Upper lobe of right lung (tissue), 1 donor: Measurements from ENCODE around the gene CRMP1. TPM values are rescaled to one million over a fixed set of nuclear protein-coding genes. Genes with fewer than 3 reads are reported as not detected.
A peak's percentile ranks its signal among the peaks of the same experiment; 100 is the strongest.
"Not testable (repeated sequence)": the region's sequence is repeated elsewhere in the genome, so short reads cannot be mapped to it uniquely, and the experiment has no call there.

Experiments
- ATAC-seq: fragments of 200-7000 bp; cut with Tn5 transposase; one replicate; pipeline ENCODE4 v1.9.1; 2020; ENCODE audit warnings: mild to moderate bottlenecking, moderate library complexity
- DNase-seq: peaks from one replicate; pipeline ENCODE4 v3.0.0-alpha.2; 2020
- H3K27ac ChIP-seq: fragments of 200-600 bp; one replicate; pipeline ENCODE4 v1.8.0; 2022
- H3K27me3 ChIP-seq: fragments of 200-600 bp; one replicate; pipeline ENCODE4 v1.8.0; 2022; ENCODE audit warnings: mild to moderate bottlenecking
- H3K36me3 ChIP-seq: fragments of 200-600 bp; one replicate; pipeline ENCODE4 v1.8.0; 2022
- H3K4me1 ChIP-seq: fragments of 200-600 bp; one replicate; pipeline ENCODE4 v1.8.0; 2022
- H3K4me3 ChIP-seq: fragments of 200-600 bp; one replicate; pipeline ENCODE4 v1.8.0; 2022; ENCODE audit warnings: mild to moderate bottlenecking
- H3K9me3 ChIP-seq: fragments of 200-600 bp; one replicate; pipeline ENCODE4 v1.8.0; 2022
- intact Hi-C: fragments of 100-400 bp; cut with DNase I; formaldehyde crosslinking; loops from one replicate; pipeline ENCODE4 v1.11.0; 2022
- total RNA-seq: library from RNA; stranded (reverse); fragmentation: NEBNext Ultra II Directional; extraction: Animal tissue kit (Norgen Biotek cat#: 25700); gene quantifications from one replicate; pipeline ENCODE4 v1.2.1, GENCODE V29; 2021
- TF ChIP-seq, protein P1 (sequence below): fragments of 200-600 bp; IDR thresholded peaks from one replicate; pipeline ENCODE4 v1.8.0; 2022; ENCODE audit warnings: antibody characterized with exemption
- donor health status: DM: no; HTN: yes; CAD: no; lungs with severe emphysema.

CRMP1 gene
- total RNA-seq, 1 donor from 2014 or later: 6.1 TPM

DNA sequence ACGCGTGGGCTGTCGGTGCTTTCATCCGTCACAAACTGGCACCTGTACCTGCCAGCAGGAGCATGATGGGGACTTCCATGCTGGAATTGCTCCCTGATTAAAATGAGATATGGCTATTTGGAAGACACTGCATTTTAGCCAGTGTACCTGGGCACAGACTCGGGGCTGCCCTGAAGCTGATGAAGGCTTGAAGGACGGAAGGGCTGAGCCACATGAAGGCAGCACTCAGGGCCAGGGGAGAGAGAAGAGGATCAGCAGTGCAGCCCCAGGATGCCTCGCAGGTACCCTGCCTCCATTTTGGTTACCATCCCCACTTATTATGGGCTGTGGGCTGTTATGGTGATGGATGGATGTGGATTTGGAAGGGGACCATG lies 79.0 kb downstream of the CRMP1 start:
- Histone ChIP-seq H3K4me3 (no peak overlapping the region), H3K9me3 (no peaks in the 10 kb centered on the region), H3K36me3 (peaks cover 11% of the 10 kb centered on the region), H3K27me3 (no peaks in the 10 kb centered on the region), H3K27ac (no peak overlapping the region), H3K4me1 (no peaks in the 10 kb centered on the region)
- TF ChIP-seq, protein P1, sequence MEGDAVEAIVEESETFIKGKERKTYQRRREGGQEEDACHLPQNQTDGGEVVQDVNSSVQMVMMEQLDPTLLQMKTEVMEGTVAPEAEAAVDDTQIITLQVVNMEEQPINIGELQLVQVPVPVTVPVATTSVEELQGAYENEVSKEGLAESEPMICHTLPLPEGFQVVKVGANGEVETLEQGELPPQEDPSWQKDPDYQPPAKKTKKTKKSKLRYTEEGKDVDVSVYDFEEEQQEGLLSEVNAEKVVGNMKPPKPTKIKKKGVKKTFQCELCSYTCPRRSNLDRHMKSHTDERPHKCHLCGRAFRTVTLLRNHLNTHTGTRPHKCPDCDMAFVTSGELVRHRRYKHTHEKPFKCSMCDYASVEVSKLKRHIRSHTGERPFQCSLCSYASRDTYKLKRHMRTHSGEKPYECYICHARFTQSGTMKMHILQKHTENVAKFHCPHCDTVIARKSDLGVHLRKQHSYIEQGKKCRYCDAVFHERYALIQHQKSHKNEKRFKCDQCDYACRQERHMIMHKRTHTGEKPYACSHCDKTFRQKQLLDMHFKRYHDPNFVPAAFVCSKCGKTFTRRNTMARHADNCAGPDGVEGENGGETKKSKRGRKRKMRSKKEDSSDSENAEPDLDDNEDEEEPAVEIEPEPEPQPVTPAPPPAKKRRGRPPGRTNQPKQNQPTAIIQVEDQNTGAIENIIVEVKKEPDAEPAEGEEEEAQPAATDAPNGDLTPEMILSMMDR: no peak
- DNase-seq (no peak), ATAC-seq (no peak)
- intact Hi-C loops: no loop called here

- TF ChIP-seq, protein P1: peak; percentile 69
- ATAC-seq: peak; percentile 69
- Histone ChIP-seq H3K4me1 (no peaks in the 10 kb centered on the region), H3K27me3 (no peaks in the 10 kb centered on the region), H3K27ac (no peak overlapping the region), H3K4me3 (no peak overlapping the region), H3K9me3 (no peaks in the 10 kb centered on the region), H3K36me3 (peaks cover 17% of the 10 kb centered on the region)
- intact Hi-C loops: no loop called here
- DNase-seq: no peak
Observed at GRCh38 chr4:5812506-5813229, 80.2 kb downstream of the CRMP1 start.

DNA sequence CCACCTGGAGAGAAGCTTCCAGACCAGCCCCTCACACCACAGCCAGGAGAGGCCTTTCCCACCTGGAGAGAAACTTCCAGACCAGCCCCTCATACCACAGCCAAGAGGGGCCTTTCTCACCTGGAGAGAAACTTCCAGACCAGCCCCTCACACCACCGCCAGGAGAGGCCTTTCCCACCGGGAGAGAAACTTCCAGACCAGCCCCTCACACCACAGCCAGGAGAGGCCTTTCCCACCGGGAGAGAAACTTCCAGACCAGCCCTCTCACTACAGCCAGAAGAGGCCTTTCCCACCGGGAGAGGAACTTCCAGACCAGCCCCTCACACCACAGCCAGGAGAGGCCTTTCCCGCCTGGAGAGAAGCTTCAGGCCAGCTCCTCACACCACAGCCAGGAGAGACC lies 80.8 kb downstream of the CRMP1 start:
- H3K4me1 ChIP-seq, intact Hi-C loops, H3K9me3 ChIP-seq, ATAC-seq, DNase-seq, H3K27me3 ChIP-seq, H3K27ac ChIP-seq, H3K4me3 ChIP-seq: not testable (repeated sequence)
- H3K36me3 ChIP-seq: peaks cover 17% of the 10 kb centered on the region

GRCh38 chr4:5810770-5811430 lies 82.0 kb downstream of the CRMP1 start:
- ATAC-seq (no peak), DNase-seq (no peak)
- intact Hi-C loops: no loop called here
- Histone ChIP-seq H3K27me3 (no peaks in the 10 kb centered on the region), H3K27ac (no peak overlapping the region), H3K4me3 (no peak overlapping the region), H3K36me3 (peaks cover 17% of the 10 kb centered on the region), H3K9me3 (no peaks in the 10 kb centered on the region), H3K4me1 (no peaks in the 10 kb centered on the region)
- TF ChIP-seq, protein P1: no peak

DNA sequence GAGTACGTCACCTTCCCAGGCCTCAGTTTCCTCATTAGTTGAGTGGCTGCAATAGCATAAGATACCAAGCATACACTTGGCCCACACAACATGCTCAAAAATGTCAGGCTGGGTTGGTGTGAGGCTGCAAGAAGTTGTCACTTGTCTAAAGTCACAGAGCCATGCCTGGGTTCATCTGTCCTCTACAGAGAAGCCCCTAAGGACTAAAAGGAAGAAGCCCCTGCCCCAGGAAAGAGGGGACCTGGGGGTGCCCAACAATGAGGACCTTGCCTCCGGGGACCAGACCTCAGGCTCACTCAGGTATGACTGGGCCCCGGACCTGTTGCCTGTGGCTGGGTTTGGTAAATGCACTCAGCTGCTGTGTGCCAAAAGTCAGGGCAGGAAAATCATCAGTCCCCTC lies 82.7 kb downstream of the CRMP1 start:
- Histone ChIP-seq H3K4me3 (no peak overlapping the region), H3K27me3 (no peaks in the 10 kb centered on the region), H3K27ac (no peak overlapping the region), H3K9me3 (no peaks in the 10 kb centered on the region), H3K36me3 (peaks cover 22% of the 10 kb centered on the region), H3K4me1 (no peaks in the 10 kb centered on the region)
- ATAC-seq: no peak
- intact Hi-C loops: no loop called here
- DNase-seq: no peak
- TF ChIP-seq, protein P1: no peak

DNA sequence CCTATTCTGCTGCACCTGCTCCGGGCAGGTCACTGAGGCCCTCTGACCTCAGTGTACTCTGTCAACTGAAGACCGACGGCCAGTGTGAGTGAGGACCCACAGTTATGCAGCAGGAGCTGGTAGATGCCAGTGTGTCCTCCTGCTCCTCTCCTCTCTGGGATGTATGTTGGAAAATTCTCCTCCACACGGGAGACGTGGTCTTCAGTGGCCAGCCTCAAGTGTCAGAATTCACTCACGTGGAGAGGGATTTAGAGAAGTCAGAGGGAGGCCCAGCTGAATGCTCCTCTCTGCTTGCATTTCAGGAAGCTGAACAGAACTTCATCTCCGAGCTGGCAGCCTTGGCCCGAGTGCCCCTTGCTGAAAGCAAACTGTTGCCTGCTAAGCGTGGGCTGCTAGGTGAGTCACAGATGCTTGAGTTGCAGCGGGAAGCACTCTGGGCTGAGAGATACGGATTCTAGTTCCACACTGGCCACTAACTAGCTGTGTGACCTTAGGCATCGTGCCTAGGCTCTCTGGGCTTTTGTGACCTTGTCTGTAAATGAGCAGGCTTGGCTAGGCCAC lies 83.6 kb downstream of the CRMP1 start:
- H3K4me1 ChIP-seq: no peaks in the 10 kb centered on the region
- no peaks in the 10 kb centered on the region for H3K27me3 ChIP-seq
- H3K4me3 ChIP-seq: no peak overlapping the region
- TF ChIP-seq, protein P1: no peak
- H3K27ac ChIP-seq: no peak overlapping the region
- intact Hi-C loops: no loop called here
- ATAC-seq (no peak), DNase-seq (no peak)
- H3K36me3 ChIP-seq: peaks cover 30% of the 10 kb centered on the region
- H3K9me3 ChIP-seq: no peaks in the 10 kb centered on the region
